ENCODE measurements around the gene PCDHGB5.

PCDHGB5 gene

GRCh38 chr5:141437221-141437620 lies 39.5 kb downstream of the PCDHGB5 start:
- no peaks in the 10 kb centered on the region for H3K27me3 ChIP-seq (replicated peaks; ENCODE audit: control insufficient read depth, insufficient read depth, low read length)
- no peaks in the 10 kb centered on the region for H3K9me3 ChIP-seq (ENCODE audit: control insufficient read depth, low read length)
- peak; percentile 31 for DNase-seq (ENCODE audit: low read depth)
- H3K4me3 ChIP-seq (ENCODE audit: low read length): no peak overlapping the region
- H3K36me3 ChIP-seq (ENCODE audit: control insufficient read depth, insufficient read depth, low read length, severe bottlenecking): no peaks in the 10 kb centered on the region
- no peak overlapping the region for H3K9ac ChIP-seq (ENCODE audit: low read length)
- H3K4me1 ChIP-seq (ENCODE audit: control insufficient read depth, insufficient read depth, low read length): peaks cover under 1% of the 10 kb centered on the region

- Histone ChIP-seq H3K9ac (ENCODE audit: low read length) (no peak overlapping the region), H3K36me3 (ENCODE audit: control insufficient read depth, insufficient read depth, low read length, severe bottlenecking) (no peaks in the 10 kb centered on the region), H3K4me3 (ENCODE audit: low read length) (no peak overlapping the region), H3K9me3 (ENCODE audit: control insufficient read depth, low read length) (no peaks in the 10 kb centered on the region), H3K4me1 (ENCODE audit: control insufficient read depth, insufficient read depth, low read length) (no peaks in the 10 kb centered on the region), H3K27me3 (replicated peaks; ENCODE audit: control insufficient read depth, insufficient read depth, low read length) (no peaks in the 10 kb centered on the region)
- no peak for DNase-seq (ENCODE audit: low read depth)
Observed at GRCh38 chr5:141439411-141440141, 41.8 kb downstream of the PCDHGB5 start.

GRCh38 chr5:141440341-141440740 lies 42.6 kb downstream of the PCDHGB5 start:
- Histone ChIP-seq H3K9me3 (ENCODE audit: control insufficient read depth, low read length) (no peaks in the 10 kb centered on the region), H3K4me3 (ENCODE audit: low read length) (no peak overlapping the region), H3K9ac (ENCODE audit: low read length) (no peak overlapping the region), H3K27me3 (replicated peaks; ENCODE audit: control insufficient read depth, insufficient read depth, low read length) (no peaks in the 10 kb centered on the region), H3K4me1 (ENCODE audit: control insufficient read depth, insufficient read depth, low read length) (no peaks in the 10 kb centered on the region), H3K36me3 (ENCODE audit: control insufficient read depth, insufficient read depth, low read length, severe bottlenecking) (no peaks in the 10 kb centered on the region)
- no peak for DNase-seq (ENCODE audit: low read depth)

GRCh38 chr5:141441571-141442170 lies 43.9 kb downstream of the PCDHGB5 start:
- Histone ChIP-seq H3K4me1 (ENCODE audit: control insufficient read depth, insufficient read depth, low read length) (no peaks in the 10 kb centered on the region), H3K27me3 (replicated peaks; ENCODE audit: control insufficient read depth, insufficient read depth, low read length) (no peaks in the 10 kb centered on the region), H3K36me3 (ENCODE audit: control insufficient read depth, insufficient read depth, low read length, severe bottlenecking) (no peaks in the 10 kb centered on the region), H3K4me3 (ENCODE audit: low read length) (no peak overlapping the region), H3K9me3 (ENCODE audit: control insufficient read depth, low read length) (no peaks in the 10 kb centered on the region), H3K9ac (ENCODE audit: low read length) (no peak overlapping the region)
- no peak for DNase-seq (ENCODE audit: low read depth)

Data from adipocyte (in vitro differentiated cells).